K562 (cell line): ENCODE measurements around the gene BTBD16. TPM values are rescaled to one million over a fixed set of nuclear protein-coding genes. Genes with fewer than 3 reads are reported as not detected.

Experiments
- ATAC-seq: fragments of 200-7000 bp; cut with Tn5 transposase; 3 replicates; pipeline ENCODE4 v1.9.1; 2020; ENCODE audit warnings: moderate library complexity
- BruUV-seq: library from RNA; stranded (reverse); fragments of 400-500 nt; replicated peaks from 2 replicates; lab custom pipeline; 2021; lab: Mats Ljungman, UMichigan
- CTCF ChIA-PET: fragments of 300-600 bp; formaldehyde crosslinking; extraction: SDS; loops from one replicate; lab custom pipeline; 2021; ENCODE audit warnings: low intra/inter-chr PET ratio; lab: Yijun Ruan, JAX
- POLR2A ChIA-PET: fragments of 300-600, 350-650 bp; sonication (Branson Sonifier 250); formaldehyde crosslinking; extraction: SDS; loops from one replicate; lab custom pipeline; 2021; ENCODE audit warnings: antibody characterized with exemption, inconsistent platforms; lab: Yijun Ruan, JAX
- DNase-seq, 4 experiments: peaks; one replicate each; pipeline versions ENCODE4 v3.0.0 to v3.0.0-alpha.2; 2011 to 2018; ENCODE audit warnings: low spot score in 3 of 4, mixed read lengths in 3 of 4; ENCODE audit errors: extremely low read depth in 1 of 4
- FAIRE-seq: peaks from 2 replicates; lab custom pipeline; 2011; peaks lifted over from hg19 to GRCh38; lab: Jason Lieb, UNC
- H2AFZ ChIP-seq: 2 replicates; pipeline ENCODE4 v1.6.0; 2011; ENCODE audit warnings: low read depth, low read length, control low read depth, inconsistent platforms
- H3K27ac ChIP-seq: fragments of 200-600 bp; 3 replicates; pipeline ENCODE4 v1.8.0; 2011; ENCODE audit warnings: low read depth, mild to moderate bottlenecking, control low read depth, inconsistent platforms, low read length, moderate library complexity, mixed read lengths; ENCODE audit errors: extremely low read depth
- H3K27me3 ChIP-seq, 2 experiments: fragments of 300-600 bp in 1 of 2; 2 replicates in 1 of 2; 3 replicates in 1 of 2; pipeline versions ENCODE4 v1.6.0 to v1.8.0; 2011; ENCODE audit warnings: inconsistent platforms in 2 of 2, low read length in 2 of 2, mild to moderate bottlenecking in 1 of 2, mixed read lengths in 1 of 2, moderate library complexity in 1 of 2; ENCODE audit not compliant: control insufficient read depth in 2 of 2, insufficient read depth in 2 of 2
- H3K36me3 ChIP-seq: fragments of 300-600 bp; 3 replicates; pipeline ENCODE4 v1.8.0; 2011; ENCODE audit warnings: mild to moderate bottlenecking, low read length, inconsistent platforms; ENCODE audit not compliant: control insufficient read depth, insufficient read depth
- H3K4me1 ChIP-seq, 2 experiments: fragments of 200-600 bp in 1 of 2; replicated peaks in 1 of 2; 2 replicates in 1 of 2; 3 replicates in 1 of 2; pipeline versions ENCODE4 v1.5.1 to v1.8.0; 2011; ENCODE audit warnings: inconsistent platforms in 2 of 2, low read length in 2 of 2, mild to moderate bottlenecking in 1 of 2, mixed read lengths in 1 of 2, moderate library complexity in 1 of 2; ENCODE audit not compliant: control insufficient read depth in 2 of 2, insufficient read depth in 2 of 2
- H3K4me2 ChIP-seq: 2 replicates; pipeline ENCODE4 v1.6.1; 2011; ENCODE audit warnings: low read length, control low read depth, inconsistent platforms, mixed read lengths; ENCODE audit not compliant: insufficient read depth
- H3K4me3 ChIP-seq: fragments of 200-600 bp; sonication (generic), shearing (Covaris generic); 2 replicates; pipeline ENCODE4 v1.5.1; 2016; ENCODE audit warnings: control low read depth, inconsistent platforms
- H3K79me2 ChIP-seq: fragments of 200-600 bp; 3 replicates; pipeline ENCODE4 v1.8.0; 2011; ENCODE audit warnings: low read length, inconsistent platforms; ENCODE audit not compliant: control insufficient read depth, insufficient read depth
- H3K9ac ChIP-seq, 2 experiments: 2 replicates each; pipeline versions ENCODE4 v1.6.0 to v1.6.1; 2011; ENCODE audit warnings: low read depth in 2 of 2, low read length in 2 of 2, control low read depth in 1 of 2, inconsistent platforms in 1 of 2, mild to moderate bottlenecking in 1 of 2, mixed read lengths in 1 of 2; ENCODE audit not compliant: insufficient read depth in 1 of 2
- H3K9me1 ChIP-seq: one replicate; pipeline ENCODE4 v1.6.0; 2011; ENCODE audit warnings: inconsistent platforms, mild to moderate bottlenecking, low read length, moderate library complexity; ENCODE audit not compliant: control insufficient read depth, insufficient read depth
- H3K9me3 ChIP-seq: replicated peaks from 2 replicates; pipeline ENCODE4 v1.5.1; 2011; ENCODE audit warnings: low read depth, low read length, inconsistent platforms; ENCODE audit not compliant: control insufficient read depth, insufficient read depth
- H4K20me1 ChIP-seq: replicated peaks from 2 replicates; pipeline ENCODE4 v1.6.1; 2011; ENCODE audit warnings: low read length, inconsistent platforms, mixed read lengths; ENCODE audit not compliant: control insufficient read depth, insufficient read depth
- MAZ ChIP-seq, 2 experiments: fragments of 450-650 bp in 1 of 2; sonication (generic) in 1 of 2; formaldehyde crosslinking; IDR thresholded peaks in 1 of 2; conservative IDR thresholded peaks in 1 of 2; 2 replicates each; pipeline versions ENCODE4 v1.4.0 to v1.5.0; 2020; ENCODE audit warnings: mild to moderate bottlenecking in 1 of 2, missing genetic modification reagents in 1 of 2
- TFAP4 ChIP-seq: sonication (generic); formaldehyde crosslinking; IDR thresholded peaks from 2 replicates; pipeline ENCODE4 v1.8.0; 2022; ENCODE audit warnings: missing genetic modification reagents, mild to moderate bottlenecking, moderate library complexity, borderline replicate concordance
- WGBS: fragments of 100-300 bp; shearing (Covaris generic); methylation state at CpG from one replicate; pipeline ENCODE4 v1.1.6; 2016; ENCODE audit warnings: low coverage, mixed read lengths; ENCODE audit not compliant: insufficient coverage; ENCODE audit errors: missing lambda C conversion rate; 5-methylcytosine and 5-hydroxymethylcytosine counted together
- in situ Hi-C: fragments of 300-500 bp; cut with MboI; formaldehyde crosslinking; loops from 4 replicates; pipeline ENCODE4 v1.15.0; 2018; ENCODE audit warnings: inconsistent platforms, mixed read lengths
- intact Hi-C: fragments of 100-400 bp; cut with micrococcal nuclease; formaldehyde crosslinking; loops from 2 replicates; pipeline ENCODE4 v1.14.2; 2022
- polyA plus RNA-seq, 8 experiments: library from polyadenylated mRNA; depleted of rRNA in 4 of 8; stranded (reverse) in 5 of 8; unstranded in 3 of 8; fragments of >200 nt; fragmentation: Nextera tagmentation in 2 of 8; fragmentation: Illumina TruSeq in 1 of 8; extraction: Ambion mirVana in 2 of 8; extraction: Trizol in 1 of 8; gene quantifications; 2 replicates each; pipeline versions ENCODE4 v1.2.1 to v1.2.3, GENCODE V29; 2011 to 2014; ENCODE audit warnings: inconsistent platforms in 1 of 8, missing spikeins in 1 of 8
- total RNA-seq, 7 experiments: library from RNA; depleted of rRNA in 6 of 7; stranded (reverse); fragments of >200 nt in 6 of 7; fragmentation: Illumina TruSeq in 2 of 7; extraction: Trizol in 2 of 7; gene quantifications; 2 replicates each; pipeline versions ENCODE4 v1.2.1 to v1.2.3, GENCODE V29; 2011 to 2021; ENCODE audit warnings: low replicate concordance in 1 of 7
- TF ChIP-seq, protein P1 (sequence below), 2 experiments: IDR thresholded peaks; 2 replicates each; pipeline ENCODE4 v1.6.1; 2011; ENCODE audit warnings: borderline replicate concordance in 1 of 2, control low read depth in 1 of 2, low read depth in 1 of 2, low read length in 1 of 2, mild to moderate bottlenecking in 1 of 2, mixed read lengths in 1 of 2, moderate library complexity in 1 of 2; ENCODE audit not compliant: insufficient read depth in 1 of 2, insufficient read length in 1 of 2, poor library complexity in 1 of 2, severe bottlenecking in 1 of 2; ENCODE audit errors: extremely low read depth in 1 of 2

The BTBD16 gene
- total and polyA plus RNA-seq, 9 of the 15 experiments (the other 6 are each of a cell fraction or from before 2014, with no cell fraction given), result 0.11 TPM; not detected in 8

GRCh38 chr10:122350893-122351292, 79.8 kb downstream of the BTBD16 start:
- Histone ChIP-seq H4K20me1 (no peaks in the 10 kb centered on the region), H3K9ac (no peak overlapping the region), H3K27me3 (peaks cover 0 to 6% of the 10 kb centered on the region in 2 experiments; a peak in 1 of 5 replicates), H3K9me3 (no peaks in the 10 kb centered on the region), H3K79me2 (no peaks in the 10 kb centered on the region), H3K36me3 (no peaks in the 10 kb centered on the region), H3K27ac (no peak overlapping the region), H3K9me1 (no peaks in the 10 kb centered on the region), H3K4me1 (no peaks in the 10 kb centered on the region), H2AFZ (no peak overlapping the region), H3K4me2 (no peak overlapping the region), H3K4me3 (no peak overlapping the region)
- in situ Hi-C loops, result no loop called here
- TF ChIP-seq, protein P1, sequence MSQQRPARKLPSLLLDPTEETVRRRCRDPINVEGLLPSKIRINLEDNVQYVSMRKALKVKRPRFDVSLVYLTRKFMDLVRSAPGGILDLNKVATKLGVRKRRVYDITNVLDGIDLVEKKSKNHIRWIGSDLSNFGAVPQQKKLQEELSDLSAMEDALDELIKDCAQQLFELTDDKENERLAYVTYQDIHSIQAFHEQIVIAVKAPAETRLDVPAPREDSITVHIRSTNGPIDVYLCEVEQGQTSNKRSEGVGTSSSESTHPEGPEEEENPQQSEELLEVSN (IDR thresholded peaks at IDR 0.05; ENCODE audit: borderline replicate concordance in 1 of 2, extremely low read depth in 1 of 2, insufficient read depth in 1 of 2, insufficient read length in 1 of 2, low read depth in 1 of 2, low read length in 1 of 2, poor library complexity in 1 of 2, severe bottlenecking in 1 of 2), result no peak
- TF ChIP-seq TFAP4 (CRISPR knock-in tag) (no peak), MAZ (CRISPR knock-in tag; conservative IDR thresholded peaks at IDR 0.05 in 1 of 2, IDR thresholded peaks at IDR 0.05 in 1 of 2) (no peak)
- ATAC-seq (no peak), DNase-seq (no peak), FAIRE-seq (no peak)
- ChIA-PET POLR2A (no interaction called here), CTCF (no interaction called here)
- WGBS, result 0% methylated on average over 11 of the region's 12 CpGs
- no TSS peak for BruUV-seq
- intact Hi-C loops, result no loop called here
